ENCODE data around the gene PNPLA8.

Gene PNPLA8

DNA sequence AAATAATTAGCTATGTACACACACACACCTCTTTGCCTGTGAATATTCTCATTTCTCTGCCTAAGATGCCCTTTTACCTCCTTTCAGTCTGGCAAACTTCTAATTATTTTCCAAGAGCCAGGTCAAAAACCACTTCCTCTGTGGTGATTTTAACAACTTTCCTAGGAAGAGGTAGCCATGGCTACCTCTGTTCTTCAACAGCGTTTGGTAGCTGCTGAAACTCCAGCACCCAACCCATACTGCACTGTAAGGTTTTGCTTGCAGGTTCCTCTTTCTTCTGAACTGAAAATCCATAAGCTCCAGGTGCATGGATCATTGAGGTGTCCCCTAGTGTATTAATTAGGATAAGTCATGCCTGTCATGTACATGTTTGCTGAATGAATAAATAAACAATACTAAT is 95.3 kb downstream of the PNPLA8 start:
- CTCF ChIA-PET, result interaction anchor here (0.8 to 1.6 kb wide), 2 partner anchors 22 to 249 kb away, joined by 3 read pairs; no protein-coding TSS in a partner anchor
- POLR2A ChIA-PET, result no interaction called here
- H3K4me3 ChIP-seq (ENCODE audit: low read depth, low read length), result no peak overlapping the region
- TF ChIP-seq, protein P1, sequence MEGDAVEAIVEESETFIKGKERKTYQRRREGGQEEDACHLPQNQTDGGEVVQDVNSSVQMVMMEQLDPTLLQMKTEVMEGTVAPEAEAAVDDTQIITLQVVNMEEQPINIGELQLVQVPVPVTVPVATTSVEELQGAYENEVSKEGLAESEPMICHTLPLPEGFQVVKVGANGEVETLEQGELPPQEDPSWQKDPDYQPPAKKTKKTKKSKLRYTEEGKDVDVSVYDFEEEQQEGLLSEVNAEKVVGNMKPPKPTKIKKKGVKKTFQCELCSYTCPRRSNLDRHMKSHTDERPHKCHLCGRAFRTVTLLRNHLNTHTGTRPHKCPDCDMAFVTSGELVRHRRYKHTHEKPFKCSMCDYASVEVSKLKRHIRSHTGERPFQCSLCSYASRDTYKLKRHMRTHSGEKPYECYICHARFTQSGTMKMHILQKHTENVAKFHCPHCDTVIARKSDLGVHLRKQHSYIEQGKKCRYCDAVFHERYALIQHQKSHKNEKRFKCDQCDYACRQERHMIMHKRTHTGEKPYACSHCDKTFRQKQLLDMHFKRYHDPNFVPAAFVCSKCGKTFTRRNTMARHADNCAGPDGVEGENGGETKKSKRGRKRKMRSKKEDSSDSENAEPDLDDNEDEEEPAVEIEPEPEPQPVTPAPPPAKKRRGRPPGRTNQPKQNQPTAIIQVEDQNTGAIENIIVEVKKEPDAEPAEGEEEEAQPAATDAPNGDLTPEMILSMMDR (IDR thresholded peaks at IDR 0.05; ENCODE audit: insufficient read depth, low read length, missing control alignments), result no peak
- no peak for DNase-seq (ENCODE audit: low read depth, low spot score)

DNA sequence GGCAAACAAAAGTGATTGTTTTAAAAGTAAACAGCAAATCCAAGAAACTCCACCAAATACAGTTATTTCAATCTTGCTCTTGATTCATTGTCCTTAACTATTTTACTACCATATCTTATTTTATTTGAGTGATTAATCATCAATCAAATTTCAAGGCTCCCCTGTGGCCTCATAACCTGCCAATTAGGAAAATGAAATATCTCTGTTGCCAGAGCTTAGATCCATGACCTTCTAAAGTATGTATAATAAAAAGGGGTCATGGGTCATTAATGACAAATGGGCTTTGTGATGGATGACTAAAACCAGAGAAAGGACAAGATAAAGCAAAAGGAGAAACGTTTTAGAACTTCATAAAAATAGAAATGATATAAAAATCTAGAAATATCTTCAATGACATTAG is 98.2 kb downstream of the PNPLA8 start:
- TF ChIP-seq, protein P1 (IDR thresholded peaks at IDR 0.05; ENCODE audit: insufficient read depth, low read length, missing control alignments), result no peak
- CTCF ChIA-PET, result interaction anchor here (0.9 to 1.6 kb wide), 2 partner anchors 25 to 69 kb away, joined by 3 to 4 read pairs; no protein-coding TSS in a partner anchor
- no peak for DNase-seq (ENCODE audit: low read depth, low spot score)
- POLR2A ChIA-PET, result no interaction called here
- H3K4me3 ChIP-seq (ENCODE audit: low read depth, low read length), result no peak overlapping the region

DNA sequence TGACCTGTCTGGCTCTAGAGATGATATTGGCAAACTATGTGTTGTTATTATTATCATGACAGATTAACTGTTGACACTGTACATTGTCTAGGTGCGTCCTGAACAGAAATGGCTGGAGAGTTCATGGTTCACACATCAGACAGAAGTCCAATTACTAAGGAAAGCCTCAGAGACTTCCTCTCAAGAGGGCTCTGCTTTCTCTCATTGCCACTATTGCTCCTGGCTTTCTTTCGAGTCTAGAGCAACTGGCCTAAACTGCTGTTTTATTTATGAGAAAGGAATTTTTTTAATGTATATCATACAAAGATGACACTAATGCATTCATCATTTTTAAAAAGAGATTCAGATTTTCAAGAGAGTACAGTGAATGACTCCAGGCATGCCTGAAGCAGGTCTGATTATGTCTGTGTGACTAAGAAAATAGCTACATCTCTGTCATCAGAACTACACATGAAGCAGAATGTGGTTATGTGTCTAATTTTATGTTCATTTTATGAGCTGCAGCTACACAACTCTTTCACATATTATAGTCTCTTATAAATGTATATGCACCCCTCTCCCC is 100.1 kb downstream of the PNPLA8 start:
- CTCF ChIA-PET, result no interaction called here

DNA sequence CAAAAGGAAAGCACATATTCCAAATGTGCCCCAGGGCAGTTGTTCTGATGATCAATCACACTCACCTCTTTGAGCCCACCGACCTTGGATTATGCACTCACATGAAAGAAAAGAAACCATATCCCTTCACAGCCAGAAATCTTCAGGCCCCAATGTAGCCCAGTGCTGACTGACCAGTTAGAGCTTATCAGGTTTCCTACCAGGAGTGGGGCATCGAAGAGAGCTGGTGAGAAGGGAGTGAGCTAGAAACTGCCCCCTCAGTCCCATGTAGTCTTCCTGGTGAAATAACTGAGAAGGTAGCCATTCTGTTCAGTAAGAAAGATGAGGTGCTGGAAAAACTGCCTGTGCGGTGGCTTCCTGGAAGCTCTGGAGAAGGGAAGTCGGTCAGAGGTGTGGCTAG is 101.9 kb downstream of the PNPLA8 start:
- POLR2A ChIA-PET, result no interaction called here
- TF ChIP-seq, protein P1 (IDR thresholded peaks at IDR 0.05; ENCODE audit: insufficient read depth, low read length, missing control alignments), result no peak
- H3K4me3 ChIP-seq (ENCODE audit: low read depth, low read length), result no peak overlapping the region
- CTCF ChIA-PET, result interaction anchor here (1.0 kb wide), 1 partner anchor 73 kb away, joined by 3 read pairs; no protein-coding TSS in a partner anchor
- DNase-seq (ENCODE audit: low read depth, low spot score), result no peak

More for the DNA sequence above, 100.1 kb downstream of the PNPLA8 start:
- DNase-seq (ENCODE audit: low read depth, low spot score), result no peak
- TF ChIP-seq, protein P1 (IDR thresholded peaks at IDR 0.05; ENCODE audit: insufficient read depth, low read length, missing control alignments), result no peak
- no peak overlapping the region for H3K4me3 ChIP-seq (ENCODE audit: low read depth, low read length)
- POLR2A ChIA-PET, result no interaction called here

DNA sequence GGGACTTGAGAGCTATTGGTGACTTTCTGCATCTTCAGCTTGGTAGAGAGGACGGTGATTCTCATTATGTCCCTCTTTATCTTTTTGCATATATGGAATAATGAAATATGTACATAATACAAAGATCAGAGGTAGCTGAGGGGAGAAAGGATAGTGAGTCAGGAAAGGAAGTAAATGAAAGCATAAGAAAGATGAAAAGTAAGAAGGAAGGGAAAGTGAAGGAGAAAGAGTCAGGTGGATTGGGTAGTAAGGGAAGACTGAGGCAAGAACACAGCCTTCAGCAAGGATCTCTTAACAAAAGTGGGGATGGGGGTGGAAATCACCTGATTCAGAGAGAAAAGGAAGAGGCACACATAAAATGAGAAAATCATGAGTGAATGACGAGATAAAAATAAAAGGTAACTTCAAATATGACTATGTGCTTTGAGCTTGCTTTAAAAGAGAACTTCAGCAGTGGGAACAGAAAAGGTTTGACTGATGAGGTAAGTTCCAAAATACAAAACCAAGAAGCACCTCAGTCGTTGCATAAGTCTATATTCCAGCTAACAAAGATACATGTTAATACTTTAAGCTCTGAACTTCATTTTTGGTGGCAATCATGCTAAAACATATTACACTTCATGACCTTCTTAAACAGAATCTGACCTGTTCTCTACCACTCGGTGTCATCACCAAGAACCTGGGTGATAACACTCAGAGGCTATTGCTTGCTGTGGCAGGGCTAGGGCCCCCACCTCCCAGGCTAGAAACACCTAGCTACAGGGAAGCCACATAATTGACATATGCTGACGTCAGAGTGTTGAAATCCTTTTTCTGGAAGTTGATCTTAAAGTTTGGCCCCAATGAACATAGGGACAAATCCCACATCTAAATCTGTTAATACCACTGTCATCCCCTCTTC is 102.6 kb downstream of the PNPLA8 start:
- POLR2A ChIA-PET, result no interaction called here
- CTCF ChIA-PET, result interaction anchor here (1.0 kb wide), 1 partner anchor 74 kb away, joined by 3 read pairs; no protein-coding TSS in a partner anchor
- TF ChIP-seq, protein P1 (IDR thresholded peaks at IDR 0.05; ENCODE audit: insufficient read depth, low read length, missing control alignments), result no peak
- no peak overlapping the region for H3K4me3 ChIP-seq (ENCODE audit: low read depth, low read length)
- no peak for DNase-seq (ENCODE audit: low read depth, low spot score)

DNA sequence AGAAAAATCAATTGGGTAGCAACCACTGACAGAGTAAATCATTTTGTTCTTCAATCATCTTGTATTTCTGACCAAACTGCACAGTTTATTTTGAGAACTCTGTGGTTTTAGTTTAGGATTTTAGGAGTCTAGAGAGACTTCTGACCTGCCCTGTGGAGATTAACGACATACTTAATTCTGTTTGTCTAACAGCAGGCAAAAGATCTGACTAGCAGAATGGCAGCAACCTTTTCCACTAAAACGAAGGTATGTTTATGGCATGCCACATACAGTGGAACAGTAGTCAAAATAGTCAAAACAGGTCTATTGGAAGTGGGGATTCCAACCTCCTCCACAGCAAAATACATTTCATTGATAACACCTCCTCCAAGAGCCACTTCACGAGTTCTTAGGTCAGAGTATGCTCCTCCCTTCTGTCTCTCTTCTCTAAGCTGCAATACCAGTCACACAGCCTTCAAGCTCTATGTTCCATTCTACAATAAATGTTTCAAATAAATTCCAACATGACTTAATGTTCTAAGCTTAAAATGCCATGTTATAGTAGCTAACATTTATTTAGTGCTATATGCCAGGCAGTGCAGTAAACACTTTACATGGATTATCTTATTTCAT is 104.1 kb downstream of the PNPLA8 start:
- CTCF ChIA-PET, result no interaction called here
- TF ChIP-seq, protein P1 (IDR thresholded peaks at IDR 0.05; ENCODE audit: insufficient read depth, low read length, missing control alignments), result no peak
- no peak for DNase-seq (ENCODE audit: low read depth, low spot score)
- H3K4me3 ChIP-seq (ENCODE audit: low read depth, low read length), result no peak overlapping the region
- POLR2A ChIA-PET, result no interaction called here

Measured in AG04449 (cell line).